Measurements from ENCODE around the gene CAMK1G. TPM values are rescaled to one million over a fixed set of nuclear protein-coding genes. Genes with fewer than 3 reads are reported as not detected.

CAMK1G gene
- total and polyA plus RNA-seq, 3 experiments from 2014 or later, result not detected

- ChIA-PET POLR2A (no interaction called here), CTCF (interaction anchor here (0.8 to 1.5 kb wide), 4 partner anchors 9 to 140 kb away, joined by 3 to 6 read pairs (median 4); no protein-coding TSS in a partner anchor)
- no peaks in the 10 kb centered on the region for H3K36me3 Mint-ChIP-seq
- DNase-seq, result no peak
- no peaks in the 10 kb centered on the region for H3K4me1 ChIP-seq (ENCODE audit: insufficient read depth, low read length)
- H3K9me3 ChIP-seq (ENCODE audit: low read length), result no peaks in the 10 kb centered on the region
- H3K4me3 Mint-ChIP-seq, result no peak overlapping the region
- H3K27me3 Mint-ChIP-seq, result no peaks in the 10 kb centered on the region
- H3K36me3 ChIP-seq (ENCODE audit: insufficient read depth, low read length), result no peaks in the 10 kb centered on the region
- no peaks in the 10 kb centered on the region for H3K4me1 Mint-ChIP-seq
- no peak overlapping the region for H3K27ac Mint-ChIP-seq
- no peaks in the 10 kb centered on the region for H3K9me3 Mint-ChIP-seq
- H3K4me3 ChIP-seq (ENCODE audit: low read length), result no peak overlapping the region
- no peaks in the 10 kb centered on the region for H3K27me3 ChIP-seq (ENCODE audit: insufficient read depth, low read length, poor library complexity, severe bottlenecking)
- no peak overlapping the region for H3K27ac ChIP-seq (ENCODE audit: low read depth, low read length)
These were observed 24.3 kb downstream of the CAMK1G start for GRCh38 chr1:209607795-209608178.

- Histone ChIP-seq H3K4me3 (ENCODE audit: low read length) (no peak overlapping the region), H3K27me3 (ENCODE audit: insufficient read depth, low read length, poor library complexity, severe bottlenecking) (no peaks in the 10 kb centered on the region), H3K9me3 (ENCODE audit: low read length) (no peaks in the 10 kb centered on the region), H3K36me3 (ENCODE audit: insufficient read depth, low read length) (no peaks in the 10 kb centered on the region), H3K27ac (ENCODE audit: low read depth, low read length) (no peak overlapping the region), H3K4me1 (ENCODE audit: insufficient read depth, low read length) (no peaks in the 10 kb centered on the region)
- DNase-seq, result no peak
- Mint-ChIP-seq H3K4me1 (no peaks in the 10 kb centered on the region), H3K27ac (no peak overlapping the region), H3K36me3 (peaks cover 0 to under 1% (median 0%) of the 10 kb centered on the region in 3 donors), H3K9me3 (no peaks in the 10 kb centered on the region), H3K4me3 (no peak overlapping the region), H3K27me3 (peaks cover 0 to under 1% of the 10 kb centered on the region in 2 donors)
- CTCF ChIA-PET, result interaction anchor here (1.5 to 2.4 kb wide), 3 partner anchors 8 to 139 kb away, joined by 4 to 7 read pairs (median 6); no protein-coding TSS in a partner anchor
- POLR2A ChIA-PET, result no interaction called here
These were observed 25.7 kb downstream of the CAMK1G start for GRCh38 chr1:209609041-209609790.

GRCh38 chr1:209609791-209610630, 26.5 kb downstream of the CAMK1G start:
- DNase-seq, result no peak
- Mint-ChIP-seq H3K36me3 (peaks cover 0 to 5% (median 0%) of the 10 kb centered on the region in 3 donors), H3K27ac (no peak overlapping the region), H3K27me3 (peaks cover 0 to 5% of the 10 kb centered on the region in 2 donors), H3K9me3 (no peaks in the 10 kb centered on the region), H3K4me3 (no peak overlapping the region), H3K4me1 (no peaks in the 10 kb centered on the region)
- no peaks in the 10 kb centered on the region for H3K27me3 ChIP-seq (ENCODE audit: insufficient read depth, low read length, poor library complexity, severe bottlenecking)
- no peak overlapping the region for H3K27ac ChIP-seq (ENCODE audit: low read depth, low read length)
- no peaks in the 10 kb centered on the region for H3K9me3 ChIP-seq (ENCODE audit: low read length)
- CTCF ChIA-PET, result interaction anchor here (2.4 kb wide), 1 partner anchor 17 kb away, joined by 7 read pairs; no protein-coding TSS in a partner anchor
- no peaks in the 10 kb centered on the region for H3K36me3 ChIP-seq (ENCODE audit: insufficient read depth, low read length)
- no peaks in the 10 kb centered on the region for H3K4me1 ChIP-seq (ENCODE audit: insufficient read depth, low read length)
- H3K4me3 ChIP-seq (ENCODE audit: low read length), result no peak overlapping the region
- POLR2A ChIA-PET, result no interaction called here

GRCh38 chr1:209610631-209610905, 27.1 kb downstream of the CAMK1G start:
- no peak overlapping the region for H3K27ac ChIP-seq (ENCODE audit: low read depth, low read length)
- Mint-ChIP-seq H3K27me3 (peaks cover 0 to 5% of the 10 kb centered on the region in 2 donors), H3K4me1 (no peaks in the 10 kb centered on the region), H3K9me3 (no peaks in the 10 kb centered on the region), H3K36me3 (peaks cover 0 to 5% (median 0%) of the 10 kb centered on the region in 3 donors), H3K27ac (no peak overlapping the region), H3K4me3 (no peak overlapping the region)
- CTCF ChIA-PET, result interaction anchor here (2.4 kb wide), 1 partner anchor 17 kb away, joined by 7 read pairs; no protein-coding TSS in a partner anchor
- H3K4me1 ChIP-seq (ENCODE audit: insufficient read depth, low read length), result no peaks in the 10 kb centered on the region
- H3K36me3 ChIP-seq (ENCODE audit: insufficient read depth, low read length), result no peaks in the 10 kb centered on the region
- DNase-seq, result no peak
- H3K27me3 ChIP-seq (ENCODE audit: insufficient read depth, low read length, poor library complexity, severe bottlenecking), result no peaks in the 10 kb centered on the region
- POLR2A ChIA-PET, result no interaction called here
- no peaks in the 10 kb centered on the region for H3K9me3 ChIP-seq (ENCODE audit: low read length)
- no peak overlapping the region for H3K4me3 ChIP-seq (ENCODE audit: low read length)

- H3K9me3 ChIP-seq (ENCODE audit: low read length), result no peaks in the 10 kb centered on the region
- ChIA-PET POLR2A (no interaction called here), CTCF (interaction anchor here (1.6 to 2.4 kb wide), 2 partner anchors 11 to 15 kb away, joined by 3 to 7 read pairs; no protein-coding TSS in a partner anchor)
- no peak for DNase-seq
- no peak overlapping the region for H3K4me3 ChIP-seq (ENCODE audit: low read length)
- H3K4me1 Mint-ChIP-seq, result no peaks in the 10 kb centered on the region
- H3K9me3 Mint-ChIP-seq, result no peaks in the 10 kb centered on the region
- peaks cover 0 to 13% (median 6%) of the 10 kb centered on the region in 3 donors for H3K36me3 Mint-ChIP-seq
- no peaks in the 10 kb centered on the region for H3K36me3 ChIP-seq (ENCODE audit: insufficient read depth, low read length)
- no peak overlapping the region for H3K27ac Mint-ChIP-seq
- peaks cover 0 to 5% of the 10 kb centered on the region in 2 donors for H3K27me3 Mint-ChIP-seq
- no peaks in the 10 kb centered on the region for H3K27me3 ChIP-seq (ENCODE audit: insufficient read depth, low read length, poor library complexity, severe bottlenecking)
- H3K4me1 ChIP-seq (ENCODE audit: insufficient read depth, low read length), result no peaks in the 10 kb centered on the region
- H3K27ac ChIP-seq (ENCODE audit: low read depth, low read length), result no peak overlapping the region
- H3K4me3 Mint-ChIP-seq, result no peak overlapping the region
These were observed 28.5 kb downstream of the CAMK1G start for GRCh38 chr1:209611771-209612570.

GRCh38 chr1:209612646-209613399, 29.3 kb downstream of the CAMK1G start:
- Mint-ChIP-seq H3K27ac (no peak overlapping the region), H3K36me3 (peaks cover 0 to 14% (median 6%) of the 10 kb centered on the region in 3 donors), H3K4me1 (no peaks in the 10 kb centered on the region), H3K4me3 (no peak overlapping the region), H3K9me3 (no peaks in the 10 kb centered on the region), H3K27me3 (peaks cover 0 to 5% of the 10 kb centered on the region in 2 donors)
- no peak for DNase-seq
- Histone ChIP-seq H3K36me3 (ENCODE audit: insufficient read depth, low read length) (no peaks in the 10 kb centered on the region), H3K4me1 (ENCODE audit: insufficient read depth, low read length) (no peaks in the 10 kb centered on the region), H3K4me3 (ENCODE audit: low read length) (no peak overlapping the region), H3K9me3 (ENCODE audit: low read length) (no peaks in the 10 kb centered on the region), H3K27ac (ENCODE audit: low read depth, low read length) (no peak overlapping the region), H3K27me3 (ENCODE audit: insufficient read depth, low read length, poor library complexity, severe bottlenecking) (no peaks in the 10 kb centered on the region)
- CTCF ChIA-PET, result interaction anchor here (1.6 kb wide), 1 partner anchor 10 kb away, joined by 3 read pairs; no protein-coding TSS in a partner anchor
- POLR2A ChIA-PET, result no interaction called here

GRCh38 chr1:209613400-209614150, 30.1 kb downstream of the CAMK1G start:
- ChIA-PET POLR2A (no interaction called here), CTCF (interaction anchor here (1.6 kb wide), 1 partner anchor 14 kb away, joined by 5 read pairs; no protein-coding TSS in a partner anchor)
- Mint-ChIP-seq H3K9me3 (no peaks in the 10 kb centered on the region), H3K27ac (no peak overlapping the region), H3K4me1 (peaks cover 0 to under 1% (median 0%) of the 10 kb centered on the region in 3 donors), H3K27me3 (peaks cover 0 to 5% of the 10 kb centered on the region in 2 donors), H3K4me3 (no peak overlapping the region), H3K36me3 (peaks cover 0 to 14% (median 6%) of the 10 kb centered on the region in 3 donors)
- Histone ChIP-seq H3K9me3 (ENCODE audit: low read length) (no peaks in the 10 kb centered on the region), H3K36me3 (ENCODE audit: insufficient read depth, low read length) (no peaks in the 10 kb centered on the region), H3K4me3 (ENCODE audit: low read length) (no peak overlapping the region), H3K27ac (ENCODE audit: low read depth, low read length) (no peak overlapping the region), H3K4me1 (ENCODE audit: insufficient read depth, low read length) (peaks cover under 1% of the 10 kb centered on the region), H3K27me3 (ENCODE audit: insufficient read depth, low read length, poor library complexity, severe bottlenecking) (no peaks in the 10 kb centered on the region)
- no peak for DNase-seq
